GM13976 (cell line): ENCODE data around the gene TKT.

Experiments used
- DNase-seq: peaks from one replicate; pipeline ENCODE4 v3.0.0; 2012; ENCODE audit warnings: low spot score
- CTCF ChIP-seq: IDR thresholded peaks from 2 replicates; pipeline ENCODE4 v1.5.1; 2012; ENCODE audit warnings: borderline replicate concordance, mild to moderate bottlenecking; ENCODE audit not compliant: insufficient read depth; ENCODE audit errors: extremely low read depth, missing control alignments, control extremely low read depth
- in situ Hi-C: fragments of 300-500 bp; cut with MboI; formaldehyde crosslinking; loops from one replicate; pipeline ENCODE4 v1.12.0; 2022; ENCODE audit warnings: low sequenced_read_pairs, mixed read lengths, inconsistent platforms; ENCODE audit not compliant: unreplicated experiment

TKT gene

GRCh38 chr3:53236112-53236841 lies 19.5 kb downstream of the TKT start:
- in situ Hi-C loops: no loop called here
- no peak for DNase-seq
- TF ChIP-seq CTCF: no peak

- no peak for DNase-seq
Observed at GRCh38 chr3:53235545-53235944, 20.3 kb downstream of the TKT start.

GRCh38 chr3:53234841-53235232 lies 21.0 kb downstream of the TKT start:
- in situ Hi-C loops: no loop called here
- DNase-seq: no peak
- no peak for TF ChIP-seq CTCF

More at GRCh38 chr3:53235545-53235944, 20.3 kb downstream of the TKT start:
- TF ChIP-seq CTCF: no peak
- in situ Hi-C loops: no loop called here

- DNase-seq: no peak
- no peak for TF ChIP-seq CTCF
- in situ Hi-C loops: no loop called here
Observed at GRCh38 chr3:53234130-53234840, 21.5 kb downstream of the TKT start.

GRCh38 chr3:53232641-53233377 lies 23.0 kb downstream of the TKT start:
- no peak for DNase-seq
- TF ChIP-seq CTCF: no peak
- in situ Hi-C loops: no loop called here
